HL-60 (cell line): Measurements from ENCODE around the gene TOMM70.

ENCODE experiments used
- CTCF ChIP-seq: IDR thresholded peaks from one replicate; pipeline ENCODE4 v1.5.1; 2011; ENCODE audit warnings: low read length, control low read depth, inconsistent platforms; ENCODE audit not compliant: insufficient read depth
- POLR2AphosphoS5 ChIP-seq: IDR thresholded peaks from 2 replicates; pipeline ENCODE4 v1.6.1; 2012; ENCODE audit warnings: low read depth

- no peak for TF ChIP-seq CTCF
- TF ChIP-seq POLR2AphosphoS5 = no peak
Observed at GRCh38 chr3:100364421-100364820, 36.5 kb downstream of the TOMM70 start.
